Right lobe of liver (tissue), 6 donors: ENCODE results near the gene ITM2C. TPM values are rescaled to one million over a fixed set of nuclear protein-coding genes. Genes with fewer than 3 reads are reported as not detected.

Source experiments
- ATAC-seq, 4 donors: fragments of 200-7000 bp; cut with Tn5 transposase; one replicate each; pipeline ENCODE4 v1.9.1; 2020; ENCODE audit warnings: mild to moderate bottlenecking in 4 of 4, moderate library complexity in 4 of 4
- DNase-seq, 3 donors: peaks; one replicate each; pipeline ENCODE4 v3.0.0-alpha.2; 2020
- H3K27ac ChIP-seq, 3 donors: fragments of 200-600 bp; one replicate each; pipeline ENCODE4 v1.8.0; 2022
- H3K27me3 ChIP-seq, 2 donors: fragments of 200-600 bp; one replicate each; pipeline ENCODE4 v1.8.0; 2022
- H3K36me3 ChIP-seq, 4 donors: fragments of 200-600 bp; sonication (generic) in 1 of 4; one replicate each; pipeline versions ENCODE4 v1.5.1 to v1.8.0; 2017 to 2022; ENCODE audit warnings: control low read depth in 1 of 4
- H3K4me1 ChIP-seq, 4 donors: fragments of 200-600 bp; sonication (generic) in 1 of 4; one replicate each; pipeline versions ENCODE4 v1.5.1 to v1.8.0; 2017 to 2022; ENCODE audit warnings: control low read depth in 1 of 4
- H3K4me3 ChIP-seq, 3 donors: fragments of 200-600 bp; one replicate each; pipeline ENCODE4 v1.8.0; 2022
- H3K9me3 ChIP-seq, 4 donors: fragments of 200-600 bp; sonication (generic) in 1 of 4; one replicate each; pipeline versions ENCODE4 v1.5.1 to v1.8.0; 2017 to 2022; ENCODE audit warnings: control low read depth in 1 of 4
- POLR2A ChIP-seq: fragments of 450-650 bp; IDR thresholded peaks from one replicate; pipeline ENCODE4 v1.6.1; 2017; ENCODE audit warnings: antibody characterized with exemption, mild to moderate bottlenecking
- WGBS: methylation state at CpG from one replicate; pipeline ENCODE4 v1.1.6; 2018; ENCODE audit warnings: low coverage, low lambda C conversion rate; ENCODE audit not compliant: insufficient coverage; ENCODE audit errors: missing lambda C conversion rate; 5-methylcytosine and 5-hydroxymethylcytosine counted together
- intact Hi-C, 2 donors: fragments of 100-400 bp; cut with DNase I; formaldehyde crosslinking; loops; one replicate each; pipeline versions ENCODE4 v1.11.2 to v1.14.1; 2022
- total RNA-seq, 6 experiments: library from RNA; depleted of rRNA in 2 of 6; stranded (reverse); fragments of >200 nt in 2 of 6; fragmentation: NEBNext Ultra II Directional in 3 of 6; extraction: Animal tissue kit (Norgen Biotek cat#: 25700) in 3 of 6; gene quantifications; one replicate each; pipeline versions ENCODE4 v1.1.0 to v1.2.4, GENCODE V29; 2016 to 2023
- TF ChIP-seq, protein P1 (sequence below), 4 donors: fragments of 200-600 bp in 3 of 4; fragments of 450-650 bp in 1 of 4; IDR thresholded peaks; one replicate each; pipeline versions ENCODE4 v1.5.1 to v1.8.0; 2016 to 2022; ENCODE audit warnings: antibody characterized with exemption in 4 of 4, mild to moderate bottlenecking in 2 of 4
- donor health status: DM: no; HTN: yes; CAD: no.
- donor health status: DM: no; HTN: no; CAD: no.
- donor health status: DM: no; HTN: no; CAD: no.
- donor health status: DM: no; HTN: yes; CAD: no.
- donor health status: DM: no; HTN: yes; CAD: no.

ITM2C gene
- total RNA-seq, 6 experiments from 2014 or later = 11.1 to 26.9 (median 24.2) TPM

DNA sequence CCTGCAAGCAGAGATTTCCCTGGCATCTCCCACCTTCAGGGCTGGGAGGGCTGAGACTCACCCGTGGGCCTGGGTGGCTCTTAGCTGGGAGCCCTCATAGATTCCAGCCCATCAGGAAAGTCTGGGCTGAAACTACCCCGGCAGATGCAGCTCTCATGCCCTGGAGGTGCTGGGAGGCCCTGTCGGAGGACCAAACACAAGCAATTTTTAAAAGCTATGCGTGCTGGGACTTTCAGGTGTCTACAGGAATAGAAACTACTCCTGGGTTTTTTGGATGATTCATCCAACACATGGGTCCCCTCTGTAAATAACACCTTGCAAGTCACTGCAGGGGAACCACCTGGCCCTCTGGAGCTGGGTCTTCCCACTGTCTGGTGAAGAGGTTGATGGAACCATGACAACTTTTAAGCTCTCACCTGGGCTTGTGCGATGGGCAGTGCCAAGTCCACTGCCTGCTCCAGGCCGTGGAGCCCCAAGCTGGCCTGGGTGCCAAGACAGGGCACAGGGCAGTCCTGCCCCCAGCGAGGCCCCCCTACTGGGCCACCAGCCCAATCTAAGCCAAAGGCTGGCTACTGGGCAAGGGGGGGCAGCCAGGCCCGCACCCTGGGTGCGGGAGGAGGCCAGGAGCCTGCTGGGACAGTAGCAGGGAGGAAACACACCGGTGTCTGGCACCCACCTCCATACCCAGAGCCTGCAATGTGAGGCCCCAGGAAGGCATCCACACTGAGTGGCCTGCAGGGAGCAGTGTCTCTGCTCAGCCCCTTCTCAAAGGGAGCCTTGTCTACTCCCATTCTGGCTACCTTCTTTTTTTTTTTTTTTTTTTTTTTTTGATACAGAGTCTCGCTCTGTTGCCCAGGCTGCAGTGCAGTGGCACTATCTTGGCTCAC, 61.4 kb downstream of the ITM2C start:
- no peak for TF ChIP-seq POLR2A
- TF ChIP-seq, protein P1, sequence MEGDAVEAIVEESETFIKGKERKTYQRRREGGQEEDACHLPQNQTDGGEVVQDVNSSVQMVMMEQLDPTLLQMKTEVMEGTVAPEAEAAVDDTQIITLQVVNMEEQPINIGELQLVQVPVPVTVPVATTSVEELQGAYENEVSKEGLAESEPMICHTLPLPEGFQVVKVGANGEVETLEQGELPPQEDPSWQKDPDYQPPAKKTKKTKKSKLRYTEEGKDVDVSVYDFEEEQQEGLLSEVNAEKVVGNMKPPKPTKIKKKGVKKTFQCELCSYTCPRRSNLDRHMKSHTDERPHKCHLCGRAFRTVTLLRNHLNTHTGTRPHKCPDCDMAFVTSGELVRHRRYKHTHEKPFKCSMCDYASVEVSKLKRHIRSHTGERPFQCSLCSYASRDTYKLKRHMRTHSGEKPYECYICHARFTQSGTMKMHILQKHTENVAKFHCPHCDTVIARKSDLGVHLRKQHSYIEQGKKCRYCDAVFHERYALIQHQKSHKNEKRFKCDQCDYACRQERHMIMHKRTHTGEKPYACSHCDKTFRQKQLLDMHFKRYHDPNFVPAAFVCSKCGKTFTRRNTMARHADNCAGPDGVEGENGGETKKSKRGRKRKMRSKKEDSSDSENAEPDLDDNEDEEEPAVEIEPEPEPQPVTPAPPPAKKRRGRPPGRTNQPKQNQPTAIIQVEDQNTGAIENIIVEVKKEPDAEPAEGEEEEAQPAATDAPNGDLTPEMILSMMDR (IDR thresholded peaks at IDR 0.05) = no peak
- 100% methylated on average over 1 of the region's 11 CpGs for WGBS
- Histone ChIP-seq H3K36me3 (no peaks in the 10 kb centered on the region), H3K4me3 (no peak overlapping the region), H3K4me1 (no peaks in the 10 kb centered on the region), H3K27me3 (no peaks in the 10 kb centered on the region), H3K27ac (no peak overlapping the region), H3K9me3 (no peaks in the 10 kb centered on the region)
- intact Hi-C loops = no loop called here
- peak in 1 of 3 donors; percentile 49 for DNase-seq
- ATAC-seq = peak in 1 of 4 donors; percentile 21

DNA sequence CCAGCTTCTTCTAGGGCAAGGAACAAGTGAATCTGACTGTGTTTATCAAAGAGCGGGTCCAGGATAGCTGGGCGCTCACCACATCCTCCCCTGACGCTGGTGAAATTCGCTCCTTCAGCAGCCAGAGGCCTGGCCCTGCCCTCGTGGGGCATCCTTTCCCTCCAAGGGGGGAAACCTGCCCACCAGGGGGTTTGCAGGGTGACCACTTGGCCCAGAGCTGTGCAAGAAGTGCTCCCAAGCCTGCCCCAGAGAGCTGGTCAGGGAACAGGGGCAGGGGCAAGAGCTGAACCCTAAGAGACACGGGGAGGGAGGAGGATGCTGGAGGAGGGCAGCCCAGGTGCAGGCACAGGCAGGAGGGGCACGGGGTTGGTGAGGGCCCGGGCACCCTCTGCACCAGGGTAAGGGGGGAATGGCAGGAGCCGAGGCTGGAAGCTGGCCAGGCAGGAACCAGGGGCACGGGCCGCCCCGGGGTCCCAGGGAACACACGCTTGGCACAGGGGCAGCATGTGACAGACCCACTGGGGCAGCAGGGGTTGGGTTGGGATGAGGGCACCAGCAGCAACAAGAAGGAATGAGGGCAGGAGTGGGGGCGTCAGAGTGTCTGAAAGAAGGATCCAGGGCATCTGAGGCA, 63.1 kb downstream of the ITM2C start:
- H3K9me3 ChIP-seq = no peaks in the 10 kb centered on the region
- TF ChIP-seq, protein P1 (IDR thresholded peaks at IDR 0.05) = no peak
- TF ChIP-seq POLR2A = no peak
- 70% methylated on average over 8 of the region's 14 CpGs for WGBS
- no peaks in the 10 kb centered on the region for H3K36me3 ChIP-seq
- H3K27me3 ChIP-seq = no peaks in the 10 kb centered on the region
- intact Hi-C loops = no loop called here
- ATAC-seq = no peak
- DNase-seq = peak in 2 of 3 donors; percentile 40 to 42
- H3K4me1 ChIP-seq = no peaks in the 10 kb centered on the region
- H3K27ac ChIP-seq = no peak overlapping the region
- H3K4me3 ChIP-seq = no peak overlapping the region

Other genes with a start within 250 kb of the ITM2C start
- 10 to 100 TPM; 25.3 to 32.4 (median 27.8) TPM for gene CAB39, start 152.1 kb upstream of the ITM2C start, total RNA-seq
- gene GPR55, start 60.3 kb downstream of the ITM2C start, total RNA-seq = under 1 TPM in 3 of 6 experiments, not detected in 3; 0.06 to 0.12 (median 0.07) TPM
- not detected for gene SPATA3, start 131.2 kb downstream of the ITM2C start, total RNA-seq
- gene C2orf72, start 172.6 kb downstream of the ITM2C start, total RNA-seq = 100 to 1,000 TPM in 2 of 6 experiments, 10 to 100 TPM in 4; 76.0 to 167 (median 85.9) TPM
- 10 to 100 TPM; 46.4 to 62.3 (median 55.5) TPM for gene PSMD1, start 191.9 kb downstream of the ITM2C start, total RNA-seq